HG03520 (cell line): ENCODE results near the gene SCGB1D1.
"Not testable (repeated sequence)": the region's sequence is repeated elsewhere in the genome, so short reads cannot be mapped to it uniquely, and the experiment has no call there.

Experiments used
- ATAC-seq: cut with Tn5 transposase; IDR thresholded peaks from one replicate; pipeline ENCODE4 v1.9.1; 2021; ENCODE audit warnings: mild to moderate bottlenecking, moderate library complexity; ENCODE audit not compliant: unreplicated experiment

SCGB1D1 gene

GRCh38 chr11:62157603-62158002, 32.4 kb upstream of the SCGB1D1 start:
- ATAC-seq = no peak

- no peak for ATAC-seq
Measured at GRCh38 chr11:62166371-62166770, 23.6 kb upstream of the SCGB1D1 start.

- no peak for ATAC-seq
Measured at GRCh38 chr11:62169448-62169847, 20.6 kb upstream of the SCGB1D1 start.

DNA sequence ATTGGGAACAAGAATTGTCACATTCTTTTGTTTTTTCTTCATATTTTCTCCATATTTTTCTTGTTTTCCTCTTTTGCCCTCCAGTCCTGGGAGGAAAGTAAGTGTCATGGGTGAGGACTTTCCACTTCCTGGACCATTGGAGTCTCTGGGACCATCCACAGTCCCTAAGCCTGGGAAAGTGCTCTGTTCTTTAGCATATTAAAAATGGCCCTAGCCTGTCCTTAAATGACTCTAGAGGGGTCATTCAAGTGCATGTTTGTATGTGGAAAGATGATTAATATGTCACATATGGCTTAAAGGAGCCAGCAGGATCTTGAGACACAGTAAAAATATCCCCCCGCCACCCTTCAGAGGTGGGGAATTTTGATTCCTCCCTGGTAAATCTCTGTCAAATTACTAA, 20.1 kb upstream of the SCGB1D1 start:
- ATAC-seq = no peak

DNA sequence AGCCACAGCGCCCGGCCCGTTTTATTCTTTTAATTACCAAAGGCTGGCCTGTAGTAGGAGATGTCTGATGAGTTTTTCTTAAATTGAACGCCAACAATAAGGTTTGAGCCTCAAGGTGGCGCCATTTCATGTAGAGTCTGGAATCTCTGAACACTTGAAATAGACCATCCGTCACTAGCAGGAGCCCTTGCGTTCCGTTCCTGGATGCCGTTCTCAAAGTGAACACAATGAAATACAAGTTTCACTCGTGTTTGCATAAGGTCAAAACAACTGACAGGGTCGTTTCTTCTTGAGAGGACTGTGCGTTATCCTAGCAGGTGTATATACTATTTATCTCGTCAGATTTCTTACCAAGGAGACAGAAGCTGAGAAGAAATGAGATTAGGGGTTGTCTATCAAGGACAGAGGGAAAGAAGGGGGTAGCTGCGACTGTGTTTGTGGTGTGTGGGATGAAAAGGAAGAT, 18.7 kb upstream of the SCGB1D1 start:
- no peak for ATAC-seq

DNA sequence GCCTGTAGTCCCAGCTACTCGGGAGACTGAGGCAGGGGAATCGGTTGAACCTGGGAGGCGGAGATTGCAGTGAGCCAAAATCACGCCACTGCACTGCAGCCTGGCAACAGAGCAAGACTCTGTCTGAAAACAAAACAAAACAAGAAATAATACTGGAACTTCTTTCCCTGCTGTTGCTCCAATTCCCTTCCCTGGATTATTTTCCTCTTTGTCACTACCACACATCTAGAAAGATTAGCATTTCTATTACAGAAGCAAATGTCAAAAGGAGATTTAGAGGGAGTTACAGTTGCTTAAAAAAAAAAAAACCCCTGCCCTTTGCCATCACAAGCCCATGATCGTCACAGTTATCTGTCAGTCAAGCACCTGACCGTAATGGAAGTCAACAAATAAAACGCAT, 17.7 kb upstream of the SCGB1D1 start:
- ATAC-seq = no peak

GRCh38 chr11:62176766-62177165, 13.2 kb upstream of the SCGB1D1 start:
- ATAC-seq = no peak

GRCh38 chr11:62179995-62180394, 10.0 kb upstream of the SCGB1D1 start:
- ATAC-seq = no peak

- ATAC-seq = no peak
Measured at GRCh38 chr11:62181097-62181496, 8.9 kb upstream of the SCGB1D1 start.

- no peak for ATAC-seq
Measured at GRCh38 chr11:62182147-62182891, 7.7 kb upstream of the SCGB1D1 start.

GRCh38 chr11:62186195-62186594, 3.8 kb upstream of the SCGB1D1 start:
- ATAC-seq = no peak

- no peak for ATAC-seq
Measured at GRCh38 chr11:62193952-62194351, 3.9 kb downstream of the SCGB1D1 start.

DNA sequence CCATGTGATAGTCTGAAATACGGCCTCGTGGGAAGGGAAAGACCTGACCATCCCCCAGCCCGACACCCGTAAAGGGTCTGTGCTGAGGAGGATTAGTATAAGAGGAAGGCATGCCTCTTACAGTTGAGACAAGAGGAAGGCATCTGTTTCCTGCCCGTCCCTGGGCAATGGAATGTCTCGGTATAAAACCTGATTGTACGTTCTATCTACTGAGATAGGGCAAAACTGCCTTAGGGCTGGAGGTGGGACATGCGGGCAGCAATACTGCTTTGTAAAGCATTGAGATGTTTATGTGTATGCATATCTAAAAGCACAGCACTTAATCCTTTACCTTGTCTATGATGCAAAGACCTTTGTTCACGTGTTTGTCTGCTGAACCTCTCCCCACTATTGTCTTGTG, 5.0 kb downstream of the SCGB1D1 start:
- not testable (repeated sequence) for ATAC-seq

- no peak for ATAC-seq
Measured at GRCh38 chr11:62195945-62196344, 5.9 kb downstream of the SCGB1D1 start.

DNA sequence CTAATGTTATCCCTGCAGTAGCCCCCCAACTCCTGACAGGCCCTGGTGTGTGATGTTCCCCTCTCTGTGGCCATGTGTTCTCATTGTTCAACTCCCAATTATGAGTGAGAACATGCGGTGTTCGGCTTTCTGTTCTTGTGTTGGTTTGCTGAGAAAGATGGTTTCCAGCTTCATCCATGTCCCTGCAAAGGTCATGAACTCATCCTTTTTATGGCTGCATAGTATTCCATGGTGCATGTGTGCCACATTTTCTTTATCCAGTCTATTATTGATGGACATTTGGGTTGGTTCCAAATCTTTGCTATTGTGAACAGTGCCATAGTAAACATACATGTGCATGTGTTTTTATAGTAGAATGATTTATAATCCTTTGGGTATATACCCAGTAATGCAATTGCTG, 7.4 kb downstream of the SCGB1D1 start:
- ATAC-seq = not testable (repeated sequence)

- ATAC-seq = no peak
Measured at GRCh38 chr11:62201376-62201775, 11.4 kb downstream of the SCGB1D1 start.

DNA sequence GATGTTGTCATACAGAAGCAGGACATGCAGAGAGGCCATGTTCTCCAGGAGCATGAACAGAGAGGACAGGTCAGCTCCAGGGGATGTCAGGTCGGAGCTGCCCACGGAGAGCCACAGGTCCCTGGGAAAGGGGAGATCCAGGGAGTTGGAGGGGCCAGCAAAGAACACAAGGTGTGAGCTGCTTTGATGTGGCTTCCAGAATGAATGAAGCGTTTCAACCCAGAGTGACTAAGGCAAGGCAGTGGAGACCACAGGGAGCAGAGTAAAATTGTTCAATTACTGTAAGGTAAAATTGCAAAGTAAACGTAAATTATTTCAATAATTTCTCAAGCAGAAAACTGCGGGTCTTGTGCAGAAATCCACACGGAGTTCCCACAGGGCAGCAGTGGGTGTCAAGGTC, 12.9 kb downstream of the SCGB1D1 start:
- no peak for ATAC-seq

- no peak for ATAC-seq
Measured at GRCh38 chr11:62204430-62204829, 14.4 kb downstream of the SCGB1D1 start.

DNA sequence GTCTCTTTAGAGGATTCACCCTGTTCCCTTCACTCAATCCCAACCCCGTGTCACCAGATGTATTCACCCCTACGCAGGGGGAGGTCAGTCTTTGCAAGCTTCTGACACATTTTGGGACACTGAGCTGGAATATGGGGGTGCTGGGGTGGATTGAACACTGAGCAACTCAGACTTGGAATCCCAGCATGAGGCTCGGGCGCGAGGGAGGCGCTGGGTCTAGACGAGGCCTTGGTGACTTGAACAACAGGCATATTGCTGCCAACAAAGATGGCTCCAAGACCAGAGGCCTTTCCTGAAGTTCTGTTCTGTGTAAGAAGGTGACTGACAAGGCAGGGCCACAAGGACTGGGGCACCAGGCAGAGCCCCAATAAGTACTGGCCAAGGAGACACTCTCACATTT, 15.4 kb downstream of the SCGB1D1 start:
- ATAC-seq = no peak

- not testable (repeated sequence) for ATAC-seq
Measured at GRCh38 chr11:62206276-62207066, 16.5 kb downstream of the SCGB1D1 start.

DNA sequence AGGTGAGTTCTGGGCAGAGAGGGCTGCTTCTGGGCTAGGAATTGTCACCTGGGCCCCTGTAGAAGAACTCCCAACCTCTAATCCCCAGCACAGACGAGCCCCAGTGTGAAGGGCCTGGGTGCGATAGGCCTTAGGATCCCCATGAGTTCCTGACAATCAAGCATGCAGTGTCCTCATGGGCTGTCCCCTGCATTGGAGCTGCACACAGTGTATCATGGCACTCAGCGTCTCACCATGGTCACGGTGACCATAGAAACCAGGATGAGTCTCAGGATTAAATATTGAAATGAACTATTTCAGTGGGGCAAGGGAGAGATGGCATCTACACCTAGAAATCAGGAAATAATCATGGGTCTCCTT, 18.7 kb downstream of the SCGB1D1 start:
- no peak for ATAC-seq

DNA sequence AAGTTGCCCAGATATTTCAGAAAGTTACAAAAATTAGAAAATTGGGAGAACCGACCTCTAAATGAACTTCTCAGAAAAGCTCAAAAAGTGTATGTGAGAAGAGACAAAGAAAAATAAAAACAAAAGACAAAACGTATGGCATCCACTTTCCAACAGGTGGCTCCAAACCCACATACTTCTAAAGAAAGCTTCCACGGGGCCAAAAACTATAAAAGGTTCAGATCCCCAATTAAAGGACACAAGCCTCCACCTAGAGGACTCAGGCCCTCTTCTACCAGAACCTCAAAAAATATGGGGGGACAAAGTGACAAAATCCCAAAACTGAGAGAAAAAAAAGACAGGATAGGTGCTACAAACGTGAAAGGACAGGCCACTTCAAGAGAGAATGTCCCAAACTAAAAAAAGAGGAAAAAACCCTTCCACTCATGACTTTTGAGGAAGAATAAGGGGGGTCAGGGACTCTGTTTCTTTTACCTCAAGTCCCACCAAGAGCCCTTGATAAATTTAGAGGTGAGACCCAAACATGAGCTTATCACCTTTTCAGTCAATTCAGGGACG, 27.3 kb downstream of the SCGB1D1 start:
- no peak for ATAC-seq
